HepG2 (cell line): ENCODE data around the gene RHBG. TPM values are rescaled to one million over a fixed set of nuclear protein-coding genes. Genes with fewer than 3 reads are reported as not detected.

Source experiments
- ADNP ChIP-seq: sonication (generic); formaldehyde crosslinking; IDR thresholded peaks from 2 replicates; pipeline ENCODE4 v1.4.0; 2020; ENCODE audit warnings: missing genetic modification reagents
- GATAD1 ChIP-seq: IDR thresholded peaks from 2 replicates; pipeline ENCODE4 v1.6.1; 2016; ENCODE audit warnings: missing genetic modification reagents, missing compliant biosample characterization
- JUNB ChIP-seq: sonication (generic); formaldehyde crosslinking; IDR thresholded peaks from 2 replicates; pipeline ENCODE4 v1.8.0; 2022; ENCODE audit warnings: missing genetic modification reagents, mild to moderate bottlenecking, borderline replicate concordance
- KDM1A ChIP-seq: IDR thresholded peaks from 2 replicates; pipeline ENCODE4 v1.6.1; 2016; ENCODE audit warnings: missing compliant biosample characterization
- MAFF ChIP-seq: IDR thresholded peaks from 2 replicates; pipeline ENCODE4 v1.6.1; 2011; ENCODE audit warnings: low read depth, low read length, improper control_type of control experiment
- MAFG ChIP-seq: sonication (generic); formaldehyde crosslinking; IDR thresholded peaks from 2 replicates; pipeline ENCODE4 v1.5.1; 2020; ENCODE audit warnings: mild to moderate bottlenecking, missing genetic modification reagents
- MED1 ChIP-seq: sonication (generic); formaldehyde crosslinking; IDR thresholded peaks from 2 replicates; pipeline ENCODE4 v1.4.0; 2020; ENCODE audit warnings: missing genetic modification reagents
- YEATS4 ChIP-seq: sonication (generic); formaldehyde crosslinking; IDR thresholded peaks from 2 replicates; pipeline ENCODE4 v1.4.0; 2020; ENCODE audit warnings: missing genetic modification reagents, borderline replicate concordance
- ZMYM3 ChIP-seq: sonication (generic); formaldehyde crosslinking; IDR thresholded peaks from 2 replicates; pipeline ENCODE4 v1.5.1; 2020; ENCODE audit warnings: mild to moderate bottlenecking, missing genetic modification reagents
- ZNF430 ChIP-seq: sonication (generic); formaldehyde crosslinking; IDR thresholded peaks from 2 replicates; pipeline ENCODE4 v1.9.0; 2021; ENCODE audit warnings: mild to moderate bottlenecking, missing genetic modification reagents
- ZNF460 ChIP-seq: sonication (generic); formaldehyde crosslinking; IDR thresholded peaks from 2 replicates; pipeline ENCODE4 v1.5.1; 2020; ENCODE audit warnings: missing genetic modification reagents, mild to moderate bottlenecking, borderline replicate concordance
- ZNF510 ChIP-seq: sonication (generic); formaldehyde crosslinking; IDR thresholded peaks from 2 replicates; pipeline ENCODE4 v1.4.0; 2020; ENCODE audit warnings: low read depth, mild to moderate bottlenecking, missing genetic modification reagents
- ZNF530 ChIP-seq: sonication (generic); formaldehyde crosslinking; IDR thresholded peaks from 2 replicates; pipeline ENCODE4 v1.5.0; 2020; ENCODE audit warnings: low read depth, mild to moderate bottlenecking, missing genetic modification reagents
- ZNF557 ChIP-seq: sonication (generic); formaldehyde crosslinking; IDR thresholded peaks from 2 replicates; pipeline ENCODE4 v1.4.0; 2020; ENCODE audit warnings: missing genetic modification reagents
- ZNF768 ChIP-seq: sonication (generic); formaldehyde crosslinking; IDR thresholded peaks from 2 replicates; pipeline ENCODE4 v1.4.0; 2020; ENCODE audit warnings: missing genetic modification reagents
- polyA plus RNA-seq, 8 experiments: library from polyadenylated mRNA; depleted of rRNA in 3 of 8; stranded (reverse) in 7 of 8; unstranded in 1 of 8; fragments of >200 nt; fragmentation: Illumina TruSeq in 4 of 8; extraction: Trizol in 4 of 8; gene quantifications; 2 replicates each; pipeline versions ENCODE4 v1.2.1 to v1.2.3, GENCODE V29; 2011 to 2016; ENCODE audit warnings: low read depth in 4 of 8, missing spikeins in 1 of 8, mixed read lengths in 1 of 8; ENCODE audit not compliant: insufficient read depth in 1 of 8
- total RNA-seq, 5 experiments: library from RNA; depleted of rRNA; stranded (reverse); fragments of >200 nt; fragmentation: Illumina TruSeq; extraction: Trizol; gene quantifications; 2 replicates each; pipeline ENCODE4 v1.2.3, GENCODE V29; 2016; ENCODE audit warnings: low read depth in 1 of 5
- TF ChIP-seq, protein P1 (sequence below): sonication (generic); formaldehyde crosslinking; IDR thresholded peaks from 2 replicates; pipeline ENCODE4 v1.5.1; 2020; ENCODE audit warnings: mild to moderate bottlenecking, missing genetic modification reagents
- TF ChIP-seq, protein P2 (sequence below): sonication (generic); formaldehyde crosslinking; IDR thresholded peaks from 2 replicates; pipeline ENCODE4 v1.5.0; 2020; ENCODE audit warnings: mild to moderate bottlenecking, missing genetic modification reagents
- TF ChIP-seq, protein P3 (sequence below), 2 experiments: sonication (generic) in 1 of 2; formaldehyde crosslinking in 1 of 2; IDR thresholded peaks; 2 replicates each; pipeline versions ENCODE4 v1.4.0 to v1.6.1; 2018 to 2020; ENCODE audit warnings: missing genetic modification reagents in 2 of 2, borderline replicate concordance in 1 of 2, low read depth in 1 of 2, mild to moderate bottlenecking in 1 of 2, missing biosample characterization in 1 of 2
- TF ChIP-seq, protein P4 (sequence below): IDR thresholded peaks from 2 replicates; pipeline ENCODE4 v1.6.1; 2016
- TF ChIP-seq, protein P5 (sequence below): IDR thresholded peaks from 2 replicates; pipeline ENCODE4 v1.6.1; 2018; ENCODE audit warnings: missing genetic modification reagents

The RHBG gene
- total and polyA plus RNA-seq, 2 of the 13 experiments (the other 11 are each of a cell fraction or from before 2014, with no cell fraction given), result 61.8 to 73.5 TPM

DNA sequence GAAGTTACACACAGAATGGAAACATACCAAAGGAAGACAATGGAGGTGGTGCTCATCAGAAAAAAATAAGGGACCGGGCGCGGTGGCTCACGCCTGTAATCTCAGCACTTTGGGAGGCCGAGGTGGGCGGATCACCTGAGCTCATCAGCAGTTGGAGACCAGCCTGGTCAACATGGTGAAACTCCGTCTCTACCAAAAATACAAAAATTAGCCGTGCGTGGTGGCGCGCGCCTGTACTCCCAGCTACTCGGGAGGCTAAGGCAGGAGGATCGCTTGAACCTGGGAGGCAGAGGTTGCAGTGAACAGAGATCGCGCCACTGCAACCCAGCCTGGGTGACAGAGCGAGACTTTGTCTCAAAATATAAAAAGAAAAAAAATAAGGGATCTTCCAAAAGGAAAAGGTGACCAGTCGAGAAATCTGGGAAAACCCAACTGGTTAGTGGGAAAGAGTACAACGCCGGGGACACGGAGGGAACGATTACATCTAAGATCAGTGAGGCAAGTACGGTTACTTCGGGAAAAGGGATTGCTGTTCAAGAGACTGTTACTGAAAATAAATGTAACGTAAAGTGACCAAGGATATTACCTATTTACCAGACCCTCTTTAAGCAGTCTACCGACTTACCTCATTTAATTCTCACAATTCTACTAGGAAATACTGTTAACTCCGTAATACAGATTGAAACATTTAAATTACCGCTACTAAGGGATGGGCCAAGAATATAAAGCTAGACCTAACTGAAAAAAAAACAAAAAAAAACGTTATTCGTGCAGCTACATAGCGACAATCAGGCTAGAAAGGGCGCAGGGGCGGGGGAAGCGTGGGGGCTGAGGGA lies 31.7 kb upstream of the RHBG start (continued):
- TF ChIP-seq, protein P1, sequence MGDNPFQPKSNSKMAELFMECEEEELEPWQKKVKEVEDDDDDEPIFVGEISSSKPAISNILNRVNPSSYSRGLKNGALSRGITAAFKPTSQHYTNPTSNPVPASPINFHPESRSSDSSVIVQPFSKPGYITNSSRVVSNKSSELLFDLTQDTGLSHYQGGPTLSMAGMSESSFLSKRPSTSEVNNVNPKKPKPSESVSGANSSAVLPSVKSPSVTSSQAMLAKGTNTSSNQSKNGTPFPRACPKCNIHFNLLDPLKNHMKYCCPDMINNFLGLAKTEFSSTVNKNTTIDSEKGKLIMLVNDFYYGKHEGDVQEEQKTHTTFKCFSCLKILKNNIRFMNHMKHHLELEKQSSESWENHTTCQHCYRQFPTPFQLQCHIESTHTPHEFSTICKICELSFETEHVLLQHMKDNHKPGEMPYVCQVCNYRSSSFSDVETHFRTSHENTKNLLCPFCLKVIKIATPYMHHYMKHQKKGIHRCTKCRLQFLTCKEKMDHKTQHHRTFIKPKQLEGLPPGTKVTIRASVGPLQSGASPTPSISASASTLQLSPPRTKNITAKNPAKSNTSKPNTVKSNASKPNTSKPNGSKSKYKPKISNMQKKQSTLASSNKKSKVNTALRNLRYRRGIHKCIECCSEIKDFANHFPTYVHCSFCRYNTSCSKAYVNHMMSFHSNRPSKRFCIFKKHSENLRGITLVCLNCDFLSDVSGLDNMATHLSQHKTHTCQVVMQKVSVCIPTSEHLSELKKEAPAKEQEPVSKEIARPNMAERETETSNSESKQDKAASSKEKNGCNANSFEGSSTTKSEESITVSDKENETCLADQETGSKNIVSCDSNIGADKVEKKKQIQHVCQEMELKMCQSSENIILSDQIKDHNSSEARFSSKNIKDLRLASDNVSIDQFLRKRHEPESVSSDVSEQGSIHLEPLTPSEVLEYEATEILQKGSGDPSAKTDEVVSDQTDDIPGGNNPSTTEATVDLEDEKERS (CRISPR knock-in tag), result 0 out of 2 replicates have a peak, but pooled peaks have one; percentile 45
- TF ChIP-seq ZNF768 (peak; percentile 85), MAFG (CRISPR knock-in tag) (no peak), MAFF (no peak), ZNF460 (CRISPR knock-in tag) (peak; percentile 99), MED1 (CRISPR knock-in tag) (no peak), ZNF557 (CRISPR knock-in tag) (no peak), GATAD1 (no peak), ZNF530 (CRISPR knock-in tag) (no peak), ZNF430 (no peak), JUNB (CRISPR knock-in tag) (peak; percentile 49; the same call in 1 of the 2 replicates), ADNP (CRISPR knock-in tag) (0 out of 2 replicates have a peak, but pooled peaks have one; percentile 42), ZMYM3 (CRISPR knock-in tag) (peak; percentile 96), YEATS4 (CRISPR knock-in tag) (no peak), KDM1A (0 out of 2 replicates have a peak, but pooled peaks have one; percentile 19), ZNF510 (0 out of 2 replicates have a peak, but pooled peaks have one; percentile 7)
- TF ChIP-seq, protein P2, sequence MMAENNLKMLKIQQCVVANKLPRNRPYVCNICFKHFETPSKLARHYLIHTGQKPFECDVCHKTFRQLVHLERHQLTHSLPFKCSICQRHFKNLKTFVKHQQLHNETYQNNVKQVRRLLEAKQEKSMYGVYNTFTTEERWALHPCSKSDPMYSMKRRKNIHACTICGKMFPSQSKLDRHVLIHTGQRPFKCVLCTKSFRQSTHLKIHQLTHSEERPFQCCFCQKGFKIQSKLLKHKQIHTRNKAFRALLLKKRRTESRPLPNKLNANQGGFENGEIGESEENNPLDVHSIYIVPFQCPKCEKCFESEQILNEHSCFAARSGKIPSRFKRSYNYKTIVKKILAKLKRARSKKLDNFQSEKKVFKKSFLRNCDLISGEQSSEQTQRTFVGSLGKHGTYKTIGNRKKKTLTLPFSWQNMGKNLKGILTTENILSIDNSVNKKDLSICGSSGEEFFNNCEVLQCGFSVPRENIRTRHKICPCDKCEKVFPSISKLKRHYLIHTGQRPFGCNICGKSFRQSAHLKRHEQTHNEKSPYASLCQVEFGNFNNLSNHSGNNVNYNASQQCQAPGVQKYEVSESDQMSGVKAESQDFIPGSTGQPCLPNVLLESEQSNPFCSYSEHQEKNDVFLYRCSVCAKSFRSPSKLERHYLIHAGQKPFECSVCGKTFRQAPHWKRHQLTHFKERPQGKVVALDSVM, result peak; percentile 93
- TF ChIP-seq, protein P3, sequence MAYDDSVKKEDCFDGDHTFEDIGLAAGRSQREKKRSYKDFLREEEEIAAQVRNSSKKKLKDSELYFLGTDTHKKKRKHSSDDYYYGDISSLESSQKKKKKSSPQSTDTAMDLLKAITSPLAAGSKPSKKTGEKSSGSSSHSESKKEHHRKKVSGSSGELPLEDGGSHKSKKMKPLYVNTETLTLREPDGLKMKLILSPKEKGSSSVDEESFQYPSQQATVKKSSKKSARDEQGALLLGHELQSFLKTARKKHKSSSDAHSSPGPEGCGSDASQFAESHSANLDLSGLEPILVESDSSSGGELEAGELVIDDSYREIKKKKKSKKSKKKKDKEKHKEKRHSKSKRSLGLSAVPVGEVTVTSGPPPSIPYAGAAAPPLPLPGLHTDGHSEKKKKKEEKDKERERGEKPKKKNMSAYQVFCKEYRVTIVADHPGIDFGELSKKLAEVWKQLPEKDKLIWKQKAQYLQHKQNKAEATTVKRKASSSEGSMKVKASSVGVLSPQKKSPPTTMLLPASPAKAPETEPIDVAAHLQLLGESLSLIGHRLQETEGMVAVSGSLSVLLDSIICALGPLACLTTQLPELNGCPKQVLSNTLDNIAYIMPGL (CRISPR knock-in tag; IDR thresholded peaks at IDR 0.05; ENCODE audit: borderline replicate concordance in 1 of 2, low read depth in 1 of 2), result no peak
- TF ChIP-seq, protein P4, sequence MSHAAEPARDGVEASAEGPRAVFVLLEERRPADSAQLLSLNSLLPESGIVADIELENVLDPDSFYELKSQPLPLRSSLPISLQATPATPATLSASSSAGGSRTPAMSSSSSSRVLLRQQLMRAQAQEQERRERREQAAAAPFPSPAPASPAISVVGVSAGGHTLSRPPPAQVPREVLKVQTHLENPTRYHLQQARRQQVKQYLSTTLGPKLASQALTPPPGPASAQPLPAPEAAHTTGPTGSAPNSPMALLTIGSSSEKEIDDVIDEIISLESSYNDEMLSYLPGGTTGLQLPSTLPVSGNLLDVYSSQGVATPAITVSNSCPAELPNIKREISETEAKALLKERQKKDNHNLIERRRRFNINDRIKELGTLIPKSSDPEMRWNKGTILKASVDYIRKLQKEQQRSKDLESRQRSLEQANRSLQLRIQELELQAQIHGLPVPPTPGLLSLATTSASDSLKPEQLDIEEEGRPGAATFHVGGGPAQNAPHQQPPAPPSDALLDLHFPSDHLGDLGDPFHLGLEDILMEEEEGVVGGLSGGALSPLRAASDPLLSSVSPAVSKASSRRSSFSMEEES (CRISPR knock-in tag), result no peak
- TF ChIP-seq, protein P5, sequence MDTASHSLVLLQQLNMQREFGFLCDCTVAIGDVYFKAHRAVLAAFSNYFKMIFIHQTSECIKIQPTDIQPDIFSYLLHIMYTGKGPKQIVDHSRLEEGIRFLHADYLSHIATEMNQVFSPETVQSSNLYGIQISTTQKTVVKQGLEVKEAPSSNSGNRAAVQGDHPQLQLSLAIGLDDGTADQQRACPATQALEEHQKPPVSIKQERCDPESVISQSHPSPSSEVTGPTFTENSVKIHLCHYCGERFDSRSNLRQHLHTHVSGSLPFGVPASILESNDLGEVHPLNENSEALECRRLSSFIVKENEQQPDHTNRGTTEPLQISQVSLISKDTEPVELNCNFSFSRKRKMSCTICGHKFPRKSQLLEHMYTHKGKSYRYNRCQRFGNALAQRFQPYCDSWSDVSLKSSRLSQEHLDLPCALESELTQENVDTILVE (CRISPR knock-in tag), result no peak
